HG03432 (cell line): ENCODE data around the gene ITIH1.
A peak's percentile ranks its signal among the peaks of the same experiment; 100 is the strongest.
"Not testable (repeated sequence)": the region's sequence is repeated elsewhere in the genome, so short reads cannot be mapped to it uniquely, and the experiment has no call there.

Experiments used
- ATAC-seq: cut with Tn5 transposase; IDR thresholded peaks from one replicate; pipeline ENCODE4 v1.9.1; 2021; ENCODE audit warnings: mild to moderate bottlenecking, moderate library complexity; ENCODE audit not compliant: unreplicated experiment

ITIH1 gene

DNA sequence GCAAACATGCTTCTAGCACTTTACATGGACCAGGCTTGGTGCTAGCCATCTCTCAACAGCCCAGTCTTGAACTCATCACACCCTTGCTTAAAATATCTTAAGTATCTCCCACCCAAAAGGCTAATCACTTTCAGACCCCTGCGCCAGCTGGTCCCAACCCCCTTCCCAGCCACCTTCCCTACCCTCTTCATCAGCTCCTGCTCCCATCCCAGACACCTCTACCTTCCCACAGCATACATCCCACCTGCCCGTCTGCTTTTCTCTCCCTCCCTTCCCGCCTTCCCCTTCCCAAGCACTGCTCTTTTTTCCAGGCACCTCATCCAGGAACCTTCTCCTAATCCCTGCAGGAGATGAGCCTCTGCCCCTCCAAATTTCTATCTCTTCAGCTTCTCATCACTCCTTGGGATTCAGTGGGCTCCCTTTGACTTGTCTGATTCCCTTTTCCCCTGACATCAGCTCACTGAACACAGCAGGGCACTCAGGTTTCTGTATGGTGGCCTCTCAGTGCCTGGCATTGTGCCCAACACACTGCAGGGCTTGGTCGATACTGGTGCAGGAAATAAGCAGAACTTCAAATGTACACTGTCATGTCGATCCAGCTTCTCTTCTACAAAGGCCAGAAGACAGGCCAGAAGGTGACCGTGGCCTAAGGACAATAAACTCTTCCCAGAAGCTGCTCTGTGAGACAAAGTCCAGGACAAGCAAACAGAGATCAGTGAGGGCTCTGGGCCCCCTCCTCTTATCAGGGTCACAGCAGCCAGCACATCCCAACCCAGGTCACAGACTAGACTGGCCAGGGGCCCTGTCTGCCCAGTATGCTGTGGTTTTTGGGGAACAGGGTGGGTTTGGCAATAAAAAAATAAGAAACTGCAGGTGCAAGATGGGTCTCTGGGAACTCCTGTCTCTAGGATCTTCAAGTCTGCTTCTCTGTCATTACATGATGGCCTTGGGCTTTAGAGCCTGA lies 2.2 kb upstream of the ITIH1 start:
- ATAC-seq: no peak

DNA sequence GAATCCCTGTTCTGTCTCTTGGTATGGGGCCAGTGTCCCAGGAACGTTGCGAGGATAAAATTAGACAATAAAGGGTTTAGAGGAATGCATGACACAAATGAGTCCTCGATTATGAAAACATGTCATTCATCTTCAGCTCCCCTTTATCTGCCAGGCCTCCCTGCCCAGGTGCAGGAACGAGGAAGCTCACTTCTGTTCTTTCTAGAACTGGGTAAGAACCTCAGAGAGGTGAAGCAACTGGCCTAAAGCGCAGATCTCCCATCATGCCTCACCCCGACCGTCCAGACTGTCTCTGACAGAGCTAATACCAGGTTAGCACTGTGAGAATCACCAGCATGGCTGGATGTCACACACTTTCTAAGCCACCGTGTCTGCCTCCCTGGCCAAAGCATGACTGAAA lies 1.5 kb upstream of the ITIH1 start:
- no peak for ATAC-seq

DNA sequence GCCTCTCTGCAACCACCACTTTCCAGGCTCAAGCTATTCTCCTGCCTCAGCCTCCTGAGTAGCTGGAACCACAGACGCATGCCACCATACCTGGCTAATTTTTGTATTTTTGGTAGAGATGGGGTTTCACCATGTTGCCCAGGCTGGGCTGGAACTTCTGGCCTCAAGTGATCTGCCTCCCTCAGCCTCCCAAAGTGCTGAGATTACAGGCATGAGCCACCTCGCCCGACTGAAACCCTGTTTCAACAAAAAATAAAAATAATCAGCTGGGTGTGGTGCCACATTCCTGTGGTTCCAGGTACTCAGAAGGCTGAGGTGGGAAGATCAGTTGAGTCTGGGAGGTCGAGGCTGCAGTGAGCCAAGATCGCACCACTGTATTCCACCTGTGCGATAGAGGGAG lies 913 bp upstream of the ITIH1 start:
- ATAC-seq: not testable (repeated sequence)

DNA sequence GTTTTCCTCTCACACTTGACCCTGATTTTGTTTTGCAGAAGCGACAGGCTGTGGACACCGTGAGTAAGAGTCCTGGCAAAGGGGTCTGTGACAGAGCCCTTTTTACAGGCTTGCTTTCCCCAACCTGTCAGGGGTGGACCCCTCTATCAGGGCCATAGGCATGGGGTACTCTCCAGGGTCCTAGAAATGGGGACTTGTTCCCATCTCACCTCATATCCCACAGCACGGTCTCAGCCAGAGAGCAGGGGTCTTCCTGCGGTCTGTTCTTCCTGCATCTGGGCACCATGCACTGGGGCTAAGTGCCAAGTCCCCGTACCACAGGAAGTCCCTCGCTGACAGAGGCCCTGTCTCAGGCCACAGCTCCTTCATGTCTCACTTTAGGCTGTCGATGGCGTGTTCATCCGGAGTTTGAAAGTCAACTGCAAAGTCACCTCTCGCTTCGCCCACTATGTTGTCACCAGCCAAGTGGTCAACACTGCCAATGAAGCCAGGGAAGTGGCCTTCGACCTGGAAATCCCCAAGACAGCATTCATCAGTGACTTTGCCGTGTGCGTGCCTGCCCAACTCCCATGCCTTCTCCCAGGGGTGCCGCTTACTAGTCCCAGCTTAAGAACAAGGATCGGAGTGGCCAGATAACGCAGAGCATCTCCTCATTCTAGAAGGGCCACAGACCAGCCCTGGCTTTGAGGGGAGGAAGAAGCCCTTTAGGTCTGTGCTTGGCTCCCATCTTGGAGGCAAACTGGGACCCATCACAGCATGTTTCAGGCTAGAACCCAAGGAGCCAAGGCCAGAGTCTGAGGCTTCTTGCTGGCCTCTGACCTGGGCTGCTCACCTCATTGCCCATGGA lies 783 bp downstream of the ITIH1 start:
- ATAC-seq: no peak

DNA sequence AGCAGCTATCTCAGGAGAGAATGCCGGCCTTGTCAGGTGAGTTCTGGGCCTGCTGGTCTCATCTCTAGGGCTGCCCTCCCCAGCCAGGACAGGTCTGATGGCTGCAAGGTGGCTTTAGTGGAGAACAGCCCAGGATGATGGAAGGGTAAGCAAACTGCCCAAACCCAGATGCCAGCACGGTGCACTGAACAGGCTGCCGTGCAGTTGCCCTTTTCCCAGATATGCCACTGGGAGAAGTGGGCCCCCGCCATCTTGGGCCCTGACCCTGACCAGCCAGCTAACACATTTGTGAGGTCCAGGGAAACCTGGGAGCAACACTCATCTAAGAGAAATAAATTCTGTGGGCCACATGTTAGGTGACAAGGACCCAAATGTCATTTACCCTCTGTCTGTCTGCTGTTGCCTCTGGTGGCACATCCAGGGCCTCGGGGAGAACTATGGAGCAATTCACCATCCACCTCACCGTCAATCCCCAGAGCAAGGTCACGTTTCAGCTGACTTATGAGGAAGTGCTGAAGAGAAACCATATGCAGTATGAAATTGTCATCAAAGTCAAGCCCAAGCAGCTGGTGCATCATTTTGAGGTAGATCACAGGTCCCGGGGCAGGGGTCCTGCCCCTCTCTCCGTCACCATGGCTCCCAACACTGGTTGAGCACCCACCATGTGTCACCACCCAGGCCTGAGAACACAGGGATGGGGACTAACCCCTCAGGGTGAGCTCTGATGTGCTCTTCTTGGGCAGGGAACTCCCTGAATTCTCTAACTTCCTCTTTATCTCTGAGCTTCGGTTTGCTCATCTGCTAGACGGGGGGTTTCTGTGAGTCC lies 1.8 kb downstream of the ITIH1 start:
- ATAC-seq: peak; percentile 78

DNA sequence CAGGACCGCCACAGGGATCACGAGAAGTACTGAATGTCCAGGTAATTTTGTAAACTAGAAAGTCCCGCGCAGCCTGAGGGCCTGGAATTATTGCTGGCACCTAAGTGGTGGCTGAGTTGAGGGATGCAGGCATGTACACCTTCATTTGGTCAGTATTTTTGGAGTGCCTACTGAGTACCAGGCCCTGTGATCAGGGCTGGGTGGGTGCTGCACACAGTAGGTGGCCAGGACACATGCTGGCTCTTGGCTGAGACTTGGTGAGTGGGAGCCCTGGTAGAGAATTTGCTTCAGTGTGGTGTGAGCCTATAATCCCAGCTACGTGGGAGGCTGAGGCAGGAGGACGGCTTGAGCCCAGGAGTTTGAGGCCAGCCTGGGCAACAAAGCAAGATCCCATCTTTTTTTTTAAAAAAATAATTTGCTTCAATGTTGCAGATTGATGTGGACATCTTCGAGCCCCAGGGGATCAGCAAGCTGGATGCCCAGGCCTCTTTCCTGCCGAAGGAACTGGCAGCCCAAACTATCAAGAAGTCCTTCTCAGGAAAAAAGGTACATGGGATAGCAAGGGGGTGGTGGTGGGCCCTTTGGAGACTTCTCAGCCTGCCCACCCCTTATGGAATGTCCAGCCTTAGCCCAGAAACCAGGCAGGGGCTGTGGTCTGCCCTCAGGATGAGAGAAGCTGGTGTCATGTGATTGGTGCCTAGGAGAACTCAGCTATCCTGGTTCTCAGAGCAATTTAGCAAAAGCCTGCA lies 2.6 kb downstream of the ITIH1 start:
- ATAC-seq: no peak

DNA sequence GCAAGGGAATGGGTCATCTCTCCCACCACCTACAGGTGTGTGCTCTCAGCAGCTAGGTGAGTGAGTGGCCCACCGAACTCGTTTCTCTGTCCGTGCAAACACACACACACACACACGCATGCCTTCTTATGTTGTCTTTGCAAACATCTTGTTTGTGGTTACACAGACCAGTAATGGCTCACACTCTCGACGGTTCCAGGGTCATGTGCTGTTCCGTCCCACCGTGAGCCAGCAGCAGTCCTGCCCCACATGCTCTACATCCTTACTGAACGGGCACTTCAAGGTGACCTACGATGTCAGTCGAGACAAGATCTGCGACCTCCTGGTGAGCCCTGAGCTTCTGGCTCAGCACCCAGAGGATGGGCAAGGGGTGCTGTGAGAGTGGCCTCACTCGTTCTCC lies 4.3 kb downstream of the ITIH1 start:
- ATAC-seq: no peak

DNA sequence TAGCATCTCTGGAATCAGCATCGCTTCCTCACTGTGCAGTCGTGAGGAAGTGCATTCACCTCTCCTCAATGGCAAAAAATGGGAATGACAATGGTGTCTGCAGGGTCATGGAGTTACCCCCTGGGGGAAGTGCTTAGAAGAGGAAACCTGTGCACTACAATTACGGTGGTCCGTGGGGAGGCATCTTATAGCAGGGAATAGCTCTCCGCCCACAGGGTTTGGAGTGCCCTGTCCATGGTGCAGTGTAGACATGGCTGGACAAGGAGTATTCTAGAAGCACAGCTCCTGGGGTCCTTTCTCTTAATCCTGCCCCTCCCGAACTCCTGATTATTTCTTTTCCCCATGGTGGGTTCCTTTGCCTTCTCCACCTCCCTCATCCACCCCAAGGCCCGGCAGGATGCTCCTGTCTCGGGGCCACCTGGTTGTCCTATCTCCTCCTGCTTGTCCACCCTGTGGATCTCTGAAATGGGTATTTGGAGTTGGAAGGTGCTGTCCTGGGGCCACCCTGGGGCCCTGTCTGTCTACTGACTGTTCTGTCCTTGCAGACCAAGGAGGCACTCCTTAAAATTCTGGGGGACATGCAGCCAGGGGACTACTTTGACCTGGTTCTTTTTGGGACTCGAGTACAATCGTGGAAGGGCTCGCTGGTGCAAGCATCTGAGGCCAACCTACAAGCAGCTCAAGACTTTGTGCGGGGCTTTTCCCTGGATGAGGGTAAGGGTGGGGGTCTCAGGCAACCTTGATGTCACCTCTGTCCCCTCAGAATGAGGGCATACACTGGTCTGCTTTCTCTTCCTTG lies 5.2 kb downstream of the ITIH1 start:
- no peak for ATAC-seq

DNA sequence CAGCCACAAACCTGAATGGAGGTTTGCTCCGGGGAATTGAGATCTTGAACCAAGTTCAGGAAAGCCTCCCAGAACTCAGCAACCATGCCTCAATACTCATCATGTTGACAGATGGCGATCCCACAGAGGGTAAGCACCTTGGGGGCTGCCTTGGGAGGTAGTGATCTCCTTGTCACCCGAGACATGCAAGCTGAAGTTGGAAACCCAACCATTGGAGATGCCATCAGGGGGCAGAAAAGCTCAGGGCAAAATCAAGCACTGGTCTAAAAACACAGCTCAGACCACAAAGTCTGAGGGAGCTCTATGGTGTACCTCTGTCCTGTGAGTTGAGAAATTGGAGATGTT lies 5.8 kb downstream of the ITIH1 start:
- no peak for ATAC-seq

DNA sequence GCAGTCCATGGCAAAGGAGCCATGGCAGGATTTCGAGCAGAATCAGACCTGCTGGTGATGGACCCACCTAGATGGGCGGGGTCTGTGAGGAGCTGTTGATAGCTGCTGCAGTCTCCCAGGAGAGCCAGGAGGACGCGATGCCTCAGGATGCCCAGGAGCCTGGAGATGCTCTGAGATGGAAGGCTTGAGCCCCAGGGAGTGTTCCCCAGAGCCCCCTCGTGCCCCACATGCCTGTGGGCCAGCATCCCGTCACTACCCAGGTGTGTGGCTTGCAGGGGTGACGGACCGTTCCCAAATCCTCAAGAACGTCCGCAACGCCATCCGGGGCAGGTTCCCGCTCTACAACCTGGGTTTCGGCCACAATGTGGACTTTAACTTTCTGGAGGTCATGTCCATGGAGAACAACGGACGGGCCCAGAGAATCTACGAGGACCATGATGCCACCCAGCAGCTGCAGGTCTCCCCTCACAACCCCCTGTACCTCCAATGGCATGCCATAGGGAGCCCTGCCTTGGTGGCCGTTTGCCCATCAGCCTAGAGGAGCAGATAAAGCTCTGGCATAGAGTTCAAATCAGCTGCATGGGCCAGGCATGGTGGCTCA lies 6.7 kb downstream of the ITIH1 start:
- no peak for ATAC-seq

DNA sequence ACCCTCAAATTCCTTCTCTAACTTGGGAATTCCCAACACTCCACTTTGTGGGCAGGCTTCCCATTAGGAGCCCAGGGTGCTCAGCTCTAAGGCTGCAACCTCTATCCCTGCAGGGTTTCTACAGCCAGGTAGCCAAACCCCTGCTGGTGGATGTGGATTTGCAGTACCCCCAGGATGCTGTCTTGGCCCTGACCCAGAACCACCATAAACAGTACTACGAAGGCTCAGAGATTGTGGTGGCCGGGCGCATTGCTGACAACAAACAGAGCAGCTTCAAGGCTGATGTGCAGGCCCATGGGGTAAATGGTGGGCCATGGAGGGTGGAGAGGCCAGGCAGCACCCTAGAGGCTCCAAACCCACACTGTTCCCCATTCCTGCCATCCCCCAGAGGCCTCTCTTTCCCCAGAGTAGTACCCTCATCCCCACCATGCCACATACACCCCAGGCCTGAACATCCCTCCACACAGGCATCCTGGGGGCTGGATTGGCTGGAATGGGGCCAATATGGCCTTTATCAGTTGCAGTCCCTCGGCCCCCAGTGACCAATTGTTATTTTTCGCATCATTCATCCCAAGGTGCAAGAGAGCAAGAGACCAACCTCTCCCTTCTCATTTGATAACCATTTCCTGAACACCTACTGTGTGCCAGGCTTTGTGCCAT lies 7.7 kb downstream of the ITIH1 start:
- ATAC-seq: no peak

DNA sequence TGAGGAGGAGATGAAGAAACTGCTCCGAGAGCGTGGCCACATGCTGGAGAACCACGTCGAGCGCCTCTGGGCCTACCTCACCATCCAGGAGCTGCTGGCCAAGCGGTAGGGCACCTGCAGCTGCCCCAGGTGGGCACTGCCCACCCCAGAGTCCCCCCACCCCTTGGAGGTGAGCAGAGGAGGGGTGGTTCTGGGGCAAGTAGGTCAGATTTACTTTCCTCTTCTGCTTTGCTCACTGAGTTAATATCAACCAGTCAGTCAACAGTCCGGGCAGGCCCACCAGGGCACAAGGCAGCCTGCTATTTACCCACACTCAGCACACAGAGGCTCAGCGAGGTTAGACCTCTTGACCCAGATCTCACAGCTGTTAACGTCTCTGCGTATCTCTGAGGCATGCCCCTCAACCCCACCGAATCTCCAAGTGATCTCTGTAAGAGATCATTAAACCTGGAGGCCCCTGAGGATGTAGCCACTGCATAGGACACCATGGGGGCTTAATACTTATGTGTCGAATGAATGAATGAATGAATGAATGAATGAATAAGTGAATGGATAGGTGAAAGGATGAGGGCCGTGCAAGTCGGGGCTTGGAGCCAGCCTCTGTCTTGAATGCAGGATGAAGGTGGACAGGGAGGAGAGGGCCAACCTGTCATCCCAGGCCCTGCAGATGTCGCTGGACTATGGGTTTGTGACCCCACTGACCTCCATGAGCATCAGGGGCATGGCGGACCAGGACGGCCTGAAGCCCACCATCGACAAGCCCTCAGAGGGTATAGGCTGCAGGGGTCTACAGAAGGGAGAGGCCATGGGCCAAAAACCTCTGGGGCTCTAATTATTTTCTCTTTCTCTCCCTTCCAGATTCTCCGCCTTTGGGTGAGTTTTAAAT lies 9.2 kb downstream of the ITIH1 start:
- no peak for ATAC-seq

DNA sequence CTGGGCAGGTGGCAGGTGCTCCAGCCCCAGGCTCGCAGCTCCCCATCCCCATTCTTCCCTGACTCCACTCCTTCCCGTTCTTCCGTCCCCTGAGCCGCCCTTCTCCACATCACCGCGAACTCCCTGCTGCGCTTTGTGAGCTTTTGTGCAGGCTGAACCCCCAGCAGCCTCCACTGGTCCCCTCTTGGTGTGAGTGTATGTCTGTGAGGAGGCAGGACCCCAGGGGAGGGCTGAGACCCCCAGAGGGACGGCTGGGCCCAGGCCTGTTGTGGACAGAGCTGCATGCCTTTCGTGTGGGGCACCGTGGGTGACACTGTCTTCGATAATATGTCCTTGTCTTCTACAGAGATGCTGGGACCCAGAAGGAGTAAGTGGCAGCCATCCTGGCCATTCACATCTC lies 9.8 kb downstream of the ITIH1 start:
- no peak for ATAC-seq

DNA sequence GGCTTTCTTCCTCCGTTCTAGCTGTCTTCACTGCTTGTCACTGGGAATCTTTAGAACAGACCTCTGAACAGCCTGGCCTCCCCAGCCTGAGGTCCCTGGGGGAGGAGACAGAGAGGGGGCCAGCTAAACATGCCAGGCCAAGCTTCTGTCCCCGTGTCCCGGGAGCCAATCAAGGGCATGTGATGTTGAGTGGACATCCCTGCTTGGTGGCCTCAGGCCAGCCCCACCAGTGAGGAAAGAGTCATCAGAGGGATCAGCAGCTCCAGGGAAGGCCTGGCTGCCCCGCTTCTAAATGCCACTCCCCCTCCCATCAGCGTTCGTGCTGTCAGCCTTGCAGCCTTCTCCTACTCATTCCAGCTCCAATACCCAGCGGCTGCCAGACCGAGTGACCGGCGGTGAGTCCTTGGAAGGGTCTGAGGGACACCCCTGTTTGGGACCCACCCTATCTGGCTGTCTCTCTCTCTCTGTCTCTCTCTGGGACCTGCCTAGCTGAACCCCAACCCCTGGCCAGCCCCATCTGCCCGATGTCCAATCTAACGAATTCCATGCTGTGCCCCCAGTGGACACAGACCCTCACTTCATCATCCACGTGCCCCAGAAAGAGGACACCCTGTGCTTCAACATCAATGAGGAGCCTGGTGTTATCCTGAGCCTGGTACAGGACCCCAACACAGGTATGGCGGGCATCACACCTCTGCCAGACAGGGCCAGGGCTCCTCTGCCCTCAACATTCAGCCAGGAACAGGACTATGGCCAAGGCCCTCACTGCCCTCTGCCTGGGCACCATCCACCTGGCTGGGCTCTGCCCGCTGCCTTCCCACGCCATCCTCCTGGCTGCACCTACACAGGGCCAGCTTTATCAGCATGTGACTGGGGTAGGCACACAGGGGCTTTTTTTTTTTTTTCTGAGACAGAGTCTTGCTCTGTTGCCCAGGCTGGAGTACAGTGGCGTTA lies 10.6 kb downstream of the ITIH1 start:
- no peak for ATAC-seq

DNA sequence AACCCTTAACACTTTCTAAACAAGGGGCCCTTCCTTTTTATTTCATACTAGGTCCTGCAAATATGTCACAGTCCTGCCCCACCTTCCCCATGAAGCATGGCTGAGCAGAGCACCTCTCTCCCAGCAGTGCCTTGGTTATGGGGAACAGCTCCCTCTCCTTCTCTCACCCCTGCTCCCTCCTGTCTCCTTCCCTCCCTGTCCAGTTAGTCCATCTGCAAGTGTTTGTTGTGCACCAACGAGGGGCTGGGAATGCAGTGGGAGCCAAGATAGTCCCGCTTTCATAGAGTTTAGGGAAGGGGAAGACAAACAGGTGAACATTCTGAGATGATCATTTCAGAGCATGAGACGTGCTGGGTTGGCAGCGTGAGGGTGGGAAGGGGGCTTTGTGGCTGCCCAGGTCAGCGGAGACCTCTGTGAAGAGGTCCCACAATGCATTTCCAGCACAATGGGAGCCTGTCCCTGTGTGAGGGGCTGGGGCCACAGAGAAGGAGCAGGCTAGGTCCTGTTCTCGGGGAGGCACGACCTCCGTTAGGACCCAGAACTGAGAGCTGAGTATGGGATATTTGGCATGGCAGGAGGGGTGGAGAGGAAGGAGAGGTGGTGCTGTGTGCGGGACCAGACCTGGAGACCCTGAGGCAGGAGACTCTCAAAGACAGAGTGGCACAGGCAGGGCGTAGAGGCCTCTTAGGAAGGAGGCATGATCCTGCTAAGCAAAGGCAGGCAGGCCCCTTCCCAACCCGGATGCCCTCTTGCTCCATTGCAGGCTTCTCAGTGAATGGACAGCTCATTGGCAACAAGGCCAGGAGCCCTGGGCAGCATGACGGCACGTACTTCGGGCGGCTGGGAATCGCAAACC lies 11.7 kb downstream of the ITIH1 start:
- no peak for ATAC-seq

DNA sequence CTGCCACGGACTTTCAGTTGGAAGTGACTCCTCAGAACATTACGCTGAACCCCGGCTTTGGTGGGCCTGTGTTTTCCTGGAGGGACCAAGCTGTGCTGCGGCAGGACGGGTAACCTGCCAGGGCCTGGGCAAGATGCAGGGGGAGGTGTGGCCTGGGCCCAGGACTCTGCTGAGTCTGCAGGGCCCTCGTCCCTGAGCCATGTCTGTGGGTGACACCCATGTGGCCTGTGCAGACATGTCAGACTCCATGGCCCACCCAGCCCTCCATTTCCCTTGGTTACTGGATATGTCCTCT lies 12.3 kb downstream of the ITIH1 start:
- ATAC-seq: no peak
